Measurements from ENCODE around the gene IL3RA. TPM values are rescaled to one million over a fixed set of nuclear protein-coding genes. Genes with fewer than 3 reads are reported as not detected.
"Not testable (repeated sequence)": the region's sequence is repeated elsewhere in the genome, so short reads cannot be mapped to it uniquely, and the experiment has no call there.

Gene IL3RA
- total RNA-seq, 1 experiment from 2014 or later: not detected

GRCh38 chrX:1423215-1423614 is 86.6 kb downstream of the IL3RA start:
- DNase-seq: no peak
- peaks cover 60% of the 10 kb centered on the region for H3K36me3 ChIP-seq

GRCh38 chrX:1424147-1424851 is 87.7 kb downstream of the IL3RA start:
- no peak overlapping the region for H3K4me3 ChIP-seq
- peaks cover 25% of the 10 kb centered on the region for H3K9me3 ChIP-seq
- DNase-seq: no peak
- H3K36me3 ChIP-seq: peaks cover 55% of the 10 kb centered on the region
- H3K27me3 ChIP-seq: no peaks in the 10 kb centered on the region

More at GRCh38 chrX:1423215-1423614, 86.6 kb downstream of the IL3RA start:
- Histone ChIP-seq H3K9me3 (peaks cover 25% of the 10 kb centered on the region), H3K4me3 (no peak overlapping the region), H3K27me3 (no peaks in the 10 kb centered on the region)

DNA sequence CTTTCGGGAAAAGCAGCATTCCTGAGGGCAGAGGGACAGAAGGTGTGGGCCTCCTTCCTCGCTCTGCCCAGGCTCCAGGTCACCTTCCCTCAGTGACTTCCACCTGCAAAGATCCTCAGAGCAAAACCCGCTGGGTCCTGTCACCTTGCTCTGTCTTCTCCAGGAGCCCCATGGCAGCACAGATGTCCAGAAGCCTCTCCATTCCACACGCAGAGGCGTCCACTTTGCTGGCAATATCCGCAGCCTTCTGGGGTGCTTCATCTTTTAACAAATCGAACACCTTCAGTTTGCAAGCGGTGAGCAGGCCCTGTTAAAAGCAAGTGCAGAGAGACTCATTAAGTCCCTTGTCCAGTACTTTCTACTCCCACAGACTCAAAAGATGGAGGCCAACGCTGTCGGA is 88.8 kb downstream of the IL3RA start:
- Histone ChIP-seq H3K36me3 (peaks cover 59% of the 10 kb centered on the region), H3K4me3 (no peak overlapping the region), H3K9me3 (peaks cover 25% of the 10 kb centered on the region), H3K27me3 (no peaks in the 10 kb centered on the region)
- DNase-seq: no peak

GRCh38 chrX:1426321-1426720 is 89.7 kb downstream of the IL3RA start:
- Histone ChIP-seq H3K36me3 (peaks cover 56% of the 10 kb centered on the region), H3K9me3 (peaks cover 24% of the 10 kb centered on the region)
- not testable (repeated sequence) for DNase-seq, H3K4me3 ChIP-seq, H3K27me3 ChIP-seq

GRCh38 chrX:1427756-1428155 is 91.2 kb downstream of the IL3RA start:
- Histone ChIP-seq H3K9me3 (peaks cover 10% of the 10 kb centered on the region), H3K27me3 (no peaks in the 10 kb centered on the region), H3K36me3 (peaks cover 49% of the 10 kb centered on the region), H3K4me3 (no peak overlapping the region)
- no peak for DNase-seq

- no peak overlapping the region for H3K4me3 ChIP-seq
- DNase-seq: no peak
These were observed 93.9 kb downstream of the IL3RA start for GRCh38 chrX:1430451-1430850.

More at GRCh38 chrX:1430451-1430850, 93.9 kb downstream of the IL3RA start:
- Histone ChIP-seq H3K27me3 (no peaks in the 10 kb centered on the region), H3K36me3 (peaks cover 40% of the 10 kb centered on the region), H3K9me3 (no peaks in the 10 kb centered on the region)

Other genes with a start within 250 kb of the IL3RA start
- 0.59 and 1.7 TPM in 2 replicates for gene CRLF2, start 124.1 kb upstream of the IL3RA start, total RNA-seq (2014; rRNA removed; shearing (Covaris generic); ENCODE audit: low replicate concordance)
- 0.79 TPM in 1 of 2 replicates, not detected in the other for gene CSF2RA, start 68.0 kb upstream of the IL3RA start, total RNA-seq (2014; rRNA removed; shearing (Covaris generic); ENCODE audit: low replicate concordance)
- 478 and 634 TPM in 2 replicates for gene SLC25A6, start 55.3 kb downstream of the IL3RA start, total RNA-seq (2014; rRNA removed; shearing (Covaris generic); ENCODE audit: low replicate concordance)
- 29.3 and 60.9 TPM in 2 replicates for gene ASMTL, start 116.1 kb downstream of the IL3RA start, total RNA-seq (2014; rRNA removed; shearing (Covaris generic); ENCODE audit: low replicate concordance)
- gene P2RY8, start 200.4 kb downstream of the IL3RA start, total RNA-seq (2014; rRNA removed; shearing (Covaris generic); ENCODE audit: low replicate concordance): not detected in 2 replicates

Data from MG63 (cell line).